Measurements from ENCODE around the gene PDE8B.

DNA sequence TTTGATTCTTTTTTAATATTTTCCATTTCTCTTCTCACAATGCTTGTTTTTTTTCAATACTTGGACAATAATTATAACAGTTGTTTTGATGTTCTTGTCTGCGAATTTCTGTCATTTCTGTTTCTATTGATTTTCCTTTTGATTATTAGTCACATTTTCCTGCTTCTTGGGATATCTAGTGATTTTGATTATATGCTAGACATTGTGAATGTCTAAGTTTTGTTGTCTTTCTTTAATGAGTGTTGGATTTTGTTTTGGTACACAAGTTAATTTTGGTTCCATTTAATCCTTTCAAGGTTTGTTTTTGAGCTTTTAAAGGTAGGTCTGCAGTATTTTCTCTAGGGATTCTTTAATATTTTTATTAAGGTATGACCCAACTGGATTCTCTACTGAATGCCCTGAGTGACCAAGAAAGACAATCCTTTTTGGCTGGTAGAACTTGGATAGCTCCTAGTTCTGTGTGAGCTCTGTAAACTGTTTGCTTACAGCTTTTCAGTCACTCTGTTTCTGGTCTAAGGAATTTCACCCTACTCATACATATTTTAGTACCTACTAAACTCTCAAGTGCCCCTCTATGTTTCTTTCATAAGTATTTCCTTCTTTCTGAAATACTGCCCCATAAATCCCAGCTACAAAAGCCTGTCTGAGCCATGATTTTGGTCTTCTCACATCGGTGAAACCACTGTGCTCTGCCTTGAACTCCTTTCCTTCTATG is 12.5 kb upstream of the PDE8B start:
- TF ChIP-seq, protein P1, sequence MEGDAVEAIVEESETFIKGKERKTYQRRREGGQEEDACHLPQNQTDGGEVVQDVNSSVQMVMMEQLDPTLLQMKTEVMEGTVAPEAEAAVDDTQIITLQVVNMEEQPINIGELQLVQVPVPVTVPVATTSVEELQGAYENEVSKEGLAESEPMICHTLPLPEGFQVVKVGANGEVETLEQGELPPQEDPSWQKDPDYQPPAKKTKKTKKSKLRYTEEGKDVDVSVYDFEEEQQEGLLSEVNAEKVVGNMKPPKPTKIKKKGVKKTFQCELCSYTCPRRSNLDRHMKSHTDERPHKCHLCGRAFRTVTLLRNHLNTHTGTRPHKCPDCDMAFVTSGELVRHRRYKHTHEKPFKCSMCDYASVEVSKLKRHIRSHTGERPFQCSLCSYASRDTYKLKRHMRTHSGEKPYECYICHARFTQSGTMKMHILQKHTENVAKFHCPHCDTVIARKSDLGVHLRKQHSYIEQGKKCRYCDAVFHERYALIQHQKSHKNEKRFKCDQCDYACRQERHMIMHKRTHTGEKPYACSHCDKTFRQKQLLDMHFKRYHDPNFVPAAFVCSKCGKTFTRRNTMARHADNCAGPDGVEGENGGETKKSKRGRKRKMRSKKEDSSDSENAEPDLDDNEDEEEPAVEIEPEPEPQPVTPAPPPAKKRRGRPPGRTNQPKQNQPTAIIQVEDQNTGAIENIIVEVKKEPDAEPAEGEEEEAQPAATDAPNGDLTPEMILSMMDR (IDR thresholded peaks at IDR 0.05): no peak
- TF ChIP-seq POLR2A (IDR thresholded peaks at IDR 0.05): no peak
